Activated naive CD4-positive, alpha-beta T cell treated with anti-CD3 and anti-CD28 coated beads, Interleukin-2, amount 50 U/mL, for 16 hours (primary cell): ENCODE measurements around the gene PLEKHM3.
"Not testable (repeated sequence)": the region's sequence is repeated elsewhere in the genome, so short reads cannot be mapped to it uniquely, and the experiment has no call there.

Source experiments
- DNase-seq: peaks from one replicate; pipeline ENCODE4 v3.0.0-alpha.2; 2020

The PLEKHM3 gene

DNA sequence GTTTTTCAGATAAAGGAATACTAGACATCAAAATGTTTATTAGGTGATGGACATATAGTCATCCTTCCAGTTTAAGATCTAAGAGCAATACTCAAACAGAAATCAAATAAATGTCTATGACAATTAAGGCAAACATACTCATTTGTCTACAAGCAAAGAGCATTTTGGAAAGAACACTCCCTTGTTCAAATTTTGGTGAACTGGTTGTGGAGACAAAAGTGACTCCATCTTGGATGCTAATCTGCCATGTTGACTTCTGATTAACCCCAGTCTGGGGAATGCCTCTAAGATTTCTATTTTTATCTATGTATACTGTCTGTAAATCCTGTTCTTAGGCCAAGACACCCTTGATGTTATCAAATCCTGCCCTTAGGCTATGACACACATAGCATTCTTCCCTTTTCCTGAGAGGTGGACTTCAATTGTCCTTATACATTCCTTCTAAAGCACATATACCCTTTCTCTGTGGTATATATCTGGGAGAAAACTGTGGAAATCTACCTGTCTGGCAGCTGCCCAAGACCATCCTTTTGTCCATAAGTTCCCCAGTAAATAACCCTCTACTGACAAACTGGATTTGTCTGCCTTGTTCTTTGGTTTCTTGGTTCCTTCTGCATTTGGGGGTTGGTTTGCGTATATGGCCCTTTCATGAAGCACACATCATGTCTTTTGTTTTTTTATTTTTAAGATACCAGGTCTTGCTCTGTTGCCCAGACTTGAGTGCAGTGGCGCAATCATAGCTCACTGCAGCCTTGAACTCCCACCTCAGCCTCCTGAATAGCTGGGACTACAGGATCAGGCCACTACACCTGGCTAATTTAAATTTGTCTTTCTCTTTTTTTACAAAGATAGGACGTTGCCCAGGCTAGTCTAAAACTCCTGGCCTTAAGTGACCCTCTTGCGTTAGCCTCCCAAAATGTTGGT, 12.5 kb upstream of the PLEKHM3 start:
- no peak for DNase-seq

DNA sequence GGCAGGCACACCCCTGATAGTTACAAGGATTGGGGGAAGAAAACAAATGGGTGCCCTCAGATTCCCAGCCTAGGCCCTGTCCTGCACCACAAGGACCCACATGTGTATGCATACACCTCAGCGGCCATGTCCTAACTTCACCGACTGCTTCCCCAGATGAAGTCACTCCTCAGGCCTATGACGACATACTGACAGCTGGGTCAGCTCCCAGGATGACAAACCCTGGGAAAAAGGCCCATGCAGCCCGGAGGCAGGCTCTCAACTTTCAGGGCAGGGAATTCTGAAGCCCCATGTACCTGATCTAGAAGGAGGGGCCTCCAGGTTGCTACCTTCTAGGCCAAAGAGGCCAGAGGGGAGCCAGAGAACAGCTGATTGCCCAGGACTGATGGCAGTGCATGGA, 11.0 kb upstream of the PLEKHM3 start:
- no peak for DNase-seq

DNA sequence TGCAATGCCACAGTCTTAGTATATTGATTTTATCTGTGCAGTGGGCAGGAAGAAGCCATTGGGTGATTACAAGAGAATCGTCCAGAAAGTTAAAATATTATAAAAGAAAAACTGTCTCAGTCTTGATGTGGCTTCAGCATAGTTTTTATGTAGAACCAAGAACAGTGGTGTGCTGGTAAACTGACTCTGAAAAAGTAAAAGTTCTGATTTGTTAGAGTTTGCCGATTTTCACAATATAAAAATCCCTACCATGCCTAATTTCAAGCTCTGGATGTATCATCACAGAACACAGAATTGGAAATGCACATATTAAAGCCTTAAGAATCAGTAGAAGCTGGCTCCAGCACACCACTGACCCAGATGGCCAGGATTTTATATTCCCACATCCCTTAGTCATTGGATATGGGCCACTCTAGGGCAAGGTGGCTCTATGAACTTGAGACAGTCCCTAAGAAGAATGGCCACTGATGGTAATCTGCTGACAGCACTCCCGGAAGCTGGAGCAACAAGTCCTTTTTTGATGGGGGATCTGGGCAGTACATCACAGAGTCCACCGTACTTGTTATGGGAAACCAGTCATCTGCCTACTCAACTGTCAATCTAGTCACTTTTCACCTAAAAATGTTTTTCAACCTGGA, 9.3 kb upstream of the PLEKHM3 start:
- DNase-seq = no peak

DNA sequence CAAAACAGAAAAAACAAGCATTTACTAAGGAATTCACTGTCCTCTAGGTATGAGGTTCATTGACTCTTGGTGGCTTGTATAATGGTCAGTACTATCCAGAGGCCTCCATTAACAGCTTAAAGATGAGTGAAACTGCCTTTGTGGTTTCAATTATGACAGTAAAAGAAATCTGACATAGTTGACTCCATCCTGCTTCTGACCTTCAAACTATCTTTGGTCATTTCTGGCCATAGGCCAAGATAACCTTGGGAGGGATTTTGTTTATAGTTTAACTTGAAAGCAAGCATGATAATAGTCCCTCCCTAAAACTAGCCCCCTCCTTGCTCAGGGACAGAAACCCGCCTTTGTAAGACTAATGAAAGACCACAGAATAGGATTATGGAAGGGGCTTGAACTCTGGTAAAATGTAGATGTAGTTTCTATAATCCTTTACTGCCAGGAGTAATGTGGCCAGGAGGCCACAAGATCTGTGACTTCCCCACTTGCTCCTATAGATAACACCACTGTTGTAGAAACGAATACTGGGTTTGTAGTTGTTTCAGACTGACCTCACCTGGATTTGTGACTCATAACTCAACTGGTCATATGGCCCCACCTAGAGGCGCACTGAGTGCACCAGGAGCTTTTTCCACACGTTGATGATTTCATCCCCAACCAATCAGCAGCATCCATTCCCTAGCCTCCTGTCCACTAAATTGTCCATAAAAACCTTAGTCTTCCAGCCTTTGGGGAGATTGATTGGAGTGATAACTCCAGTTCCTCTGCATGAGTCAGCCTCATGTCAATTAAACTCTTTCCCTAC, 8.6 kb upstream of the PLEKHM3 start:
- DNase-seq = no peak

DNA sequence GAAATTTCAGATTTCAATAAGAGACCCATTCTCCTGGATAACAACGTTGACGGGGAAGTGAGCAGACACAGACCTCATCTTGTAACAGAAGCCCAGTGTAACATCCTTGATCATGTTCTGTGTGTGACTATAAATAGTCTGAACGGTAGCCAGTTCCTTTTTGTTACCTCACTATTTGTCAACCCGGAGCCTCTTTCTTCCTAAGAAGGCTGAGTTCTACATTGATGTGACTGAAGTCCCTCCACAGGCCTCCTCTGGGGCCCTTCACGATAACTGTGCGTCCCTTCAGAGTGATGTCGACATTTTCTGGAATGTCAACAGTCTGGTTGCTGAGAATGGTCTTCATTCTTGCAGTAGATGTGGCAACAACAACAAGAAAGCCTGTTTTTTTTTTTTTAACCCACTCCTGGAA, 6.3 kb upstream of the PLEKHM3 start:
- no peak for DNase-seq

DNA sequence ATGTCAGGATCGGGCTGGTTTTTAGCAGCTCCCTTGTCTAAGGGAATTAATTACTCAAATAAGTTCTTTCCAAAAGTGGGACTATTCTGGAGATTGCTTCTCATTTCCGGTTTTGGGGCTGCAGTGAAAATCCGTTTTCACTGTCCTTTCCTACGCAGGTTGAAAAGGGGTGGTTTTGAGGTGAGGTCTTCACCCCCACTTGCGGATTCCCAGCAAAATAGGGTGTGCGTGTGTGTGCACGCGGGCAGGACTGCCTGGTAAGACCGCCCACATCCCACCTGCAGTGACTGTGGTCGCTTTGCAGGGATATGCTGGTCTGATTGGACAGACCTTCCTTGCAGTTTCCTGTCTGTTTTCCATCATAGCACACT, 472 bp upstream of the PLEKHM3 start:
- peak; percentile 44 for DNase-seq

DNA sequence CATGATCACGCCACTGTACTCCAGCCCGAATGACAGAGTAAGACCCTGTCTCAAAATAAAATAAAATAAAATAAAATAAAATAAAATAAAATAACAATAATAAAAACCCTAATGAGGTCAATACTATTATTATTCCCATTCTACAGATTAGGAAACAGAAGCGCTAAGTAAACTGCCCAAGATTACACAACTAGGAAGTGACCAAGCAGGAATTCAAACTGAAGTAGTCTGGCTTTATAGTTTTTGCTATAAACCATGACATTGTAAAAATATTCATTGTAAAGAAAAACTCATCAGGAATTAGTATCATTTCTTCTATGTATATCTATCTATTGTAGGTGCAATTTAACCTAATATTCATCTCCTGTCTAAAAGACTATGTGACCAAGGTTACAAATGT, 1.2 kb downstream of the PLEKHM3 start:
- DNase-seq = no peak

DNA sequence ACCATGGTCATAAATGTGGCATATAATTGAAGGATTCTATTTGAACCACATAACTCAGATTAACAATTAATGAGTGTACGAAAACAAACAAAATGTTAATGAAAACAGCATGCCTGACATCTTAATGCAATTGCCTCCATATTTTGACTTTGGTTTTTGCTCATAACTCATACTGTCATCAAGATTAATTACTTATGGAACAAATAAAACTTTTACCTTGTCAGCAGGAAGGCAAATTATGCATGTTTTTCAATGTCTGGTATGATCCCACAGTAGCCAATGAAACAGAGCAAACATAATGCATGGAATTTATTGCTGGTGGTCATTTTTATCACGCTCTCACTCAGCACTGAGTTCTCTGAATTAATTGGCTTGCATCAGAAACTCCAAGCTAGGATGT, 5.1 kb downstream of the PLEKHM3 start:
- DNase-seq = no peak

DNA sequence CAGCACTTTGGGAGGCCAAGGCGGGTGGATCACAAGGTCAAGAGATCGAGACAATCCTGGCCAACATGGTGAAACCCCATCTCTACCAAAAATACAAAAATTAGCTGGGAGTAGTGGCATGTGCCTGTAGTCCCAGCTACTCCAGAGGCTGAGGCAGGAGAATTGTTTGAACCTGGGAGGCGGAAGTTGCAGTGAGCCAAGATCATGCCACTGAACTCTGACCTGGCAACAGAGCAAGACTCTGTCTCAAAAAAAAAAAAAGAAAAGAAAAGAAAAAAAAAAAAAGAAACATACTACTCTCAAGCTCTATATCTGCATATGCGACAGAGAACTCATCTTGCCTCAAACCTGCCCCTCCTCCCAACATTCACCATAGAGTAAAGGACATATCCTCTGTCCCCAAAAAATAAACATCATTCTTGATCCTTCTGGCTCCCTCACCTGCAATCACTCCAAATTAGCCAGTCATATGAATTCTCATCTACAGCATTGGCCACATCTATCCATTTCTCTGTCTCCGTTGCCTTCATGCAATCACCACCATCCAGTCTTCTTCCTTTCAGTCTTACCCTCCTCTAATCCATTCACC, 7.1 kb downstream of the PLEKHM3 start:
- DNase-seq = not testable (repeated sequence)

DNA sequence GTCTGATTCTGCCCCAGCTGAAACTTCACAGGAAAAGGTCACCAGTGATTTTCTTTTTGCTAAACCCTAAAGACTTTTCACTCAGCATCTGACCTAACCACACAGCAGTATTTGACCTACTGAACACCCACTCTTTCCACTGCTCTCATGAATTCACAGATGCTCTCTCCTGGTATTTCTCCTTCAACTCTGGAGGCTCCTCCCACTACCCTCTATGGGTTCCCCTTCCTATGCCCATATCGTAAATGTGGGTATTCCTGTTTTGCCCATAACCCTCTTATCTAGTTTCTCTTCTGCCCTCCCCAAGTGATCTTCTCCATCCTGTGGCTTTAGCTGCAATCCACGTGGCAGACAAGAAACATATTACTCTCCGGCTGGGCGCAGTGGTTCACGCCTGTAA, 7.6 kb downstream of the PLEKHM3 start:
- no peak for DNase-seq

DNA sequence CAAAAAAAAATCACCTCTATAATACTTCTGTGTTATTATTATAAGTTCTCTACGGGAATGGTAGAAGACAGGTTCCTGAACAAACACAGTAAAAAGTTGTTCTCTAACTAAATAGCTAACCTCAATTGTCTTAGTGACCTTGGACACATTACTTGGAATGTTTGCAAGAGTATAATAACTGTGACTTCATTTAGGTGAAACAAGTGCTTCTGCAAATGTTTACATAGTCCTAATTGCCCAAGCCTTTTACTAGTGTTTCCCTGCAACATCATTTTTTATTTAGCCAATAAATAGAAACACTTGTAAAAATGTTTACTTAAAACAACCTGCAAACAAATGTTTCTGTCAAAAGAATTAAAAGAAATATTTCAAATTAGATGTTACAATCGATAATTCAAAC, 9.9 kb downstream of the PLEKHM3 start:
- DNase-seq = no peak

DNA sequence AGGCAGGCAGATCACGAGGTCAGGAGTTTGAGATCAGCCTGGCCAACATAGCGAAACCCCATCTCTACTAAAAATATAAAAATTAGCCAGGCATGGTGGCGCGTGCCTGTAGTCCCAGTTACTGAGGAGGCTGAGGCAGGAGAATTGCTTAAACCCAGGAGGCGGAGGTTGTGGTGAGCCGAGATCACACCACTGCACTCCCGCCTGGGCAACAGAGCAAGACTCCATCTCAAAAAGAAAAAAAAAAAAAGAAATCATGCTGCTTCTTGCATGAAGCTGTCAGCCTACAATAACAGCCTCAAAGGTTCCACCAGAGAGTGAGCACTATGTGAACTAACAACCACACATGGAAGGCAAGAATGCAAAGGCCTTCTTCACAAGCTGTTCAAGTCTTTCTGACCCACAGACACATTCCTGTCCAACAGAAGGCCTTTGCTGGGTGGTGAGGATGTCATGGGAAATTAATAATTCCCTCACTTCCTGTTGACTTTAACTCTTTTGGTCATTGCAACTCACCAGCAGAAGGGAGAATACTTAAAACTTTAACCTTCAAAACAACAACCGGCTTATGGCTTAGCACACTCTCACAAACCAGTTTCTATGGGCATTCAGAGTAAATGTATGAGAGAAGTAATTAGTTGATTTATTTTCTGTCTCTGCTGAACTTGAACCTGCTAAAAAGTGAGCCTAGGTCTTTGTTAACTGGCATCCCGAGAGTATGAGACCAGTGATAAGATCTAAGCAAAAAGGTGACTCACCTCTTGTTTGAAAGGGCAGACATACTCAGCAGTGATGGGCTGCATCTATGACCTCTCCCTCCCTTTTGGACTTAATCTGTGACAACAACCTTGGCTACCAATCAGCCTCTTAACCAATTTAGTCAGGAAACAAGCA, 11.8 kb downstream of the PLEKHM3 start:
- DNase-seq = no peak

DNA sequence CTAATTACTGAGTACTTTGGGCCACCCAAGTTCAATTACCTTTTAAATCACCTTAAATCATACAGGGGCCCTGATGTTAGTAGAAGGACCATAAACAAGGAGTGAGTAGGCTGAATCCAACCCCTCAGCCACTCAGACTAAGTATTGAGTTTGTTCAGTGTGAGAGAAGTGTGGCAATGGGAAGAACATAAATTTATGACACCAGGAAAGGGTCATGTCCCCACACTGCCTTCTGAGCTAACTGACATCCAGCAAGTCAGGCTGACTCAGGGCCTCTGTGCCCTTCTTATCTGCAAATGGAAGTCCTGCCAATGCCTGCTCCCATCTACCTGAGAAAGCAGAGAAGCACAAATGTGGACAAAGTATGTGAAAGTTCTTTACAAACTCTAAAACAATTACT, 12.9 kb downstream of the PLEKHM3 start:
- no peak for DNase-seq

DNA sequence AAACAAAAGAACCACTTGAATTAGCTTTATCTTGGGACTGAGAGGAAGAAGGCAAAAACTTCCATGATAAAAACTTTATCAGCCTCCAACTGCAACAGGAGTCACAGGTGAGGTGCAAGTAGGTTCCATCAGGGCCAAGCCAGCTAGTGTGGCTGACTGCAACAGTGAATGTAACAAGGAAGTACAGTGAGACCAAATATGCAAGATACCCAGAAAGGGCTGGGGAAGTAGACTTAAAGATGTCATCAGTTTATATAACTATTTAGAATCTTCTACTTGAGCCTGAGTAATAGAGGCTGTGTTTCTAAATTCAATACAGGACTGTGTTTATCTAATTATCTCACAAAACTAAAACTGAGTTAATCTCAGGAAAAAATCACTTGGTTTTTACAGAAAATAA, 14.8 kb downstream of the PLEKHM3 start:
- DNase-seq = no peak

DNA sequence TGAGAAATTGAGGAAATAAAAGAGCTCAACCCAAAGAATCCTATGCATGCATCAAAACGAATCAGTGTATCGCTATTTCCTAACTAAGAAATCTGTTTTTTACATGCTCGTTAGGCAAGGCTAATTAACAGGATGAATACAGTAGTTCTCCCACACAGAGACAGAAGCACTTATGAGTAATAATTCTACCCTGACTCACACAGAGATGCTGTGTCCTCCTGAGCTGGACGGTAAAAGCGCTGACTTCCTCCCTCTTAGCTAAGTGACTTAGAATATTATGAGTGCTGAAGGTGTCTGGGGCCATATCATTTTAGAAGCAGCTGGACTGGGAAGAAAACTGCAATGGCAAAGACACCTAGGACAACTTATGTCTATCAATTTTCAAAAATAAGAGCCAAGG, 18.5 kb downstream of the PLEKHM3 start:
- DNase-seq = no peak

DNA sequence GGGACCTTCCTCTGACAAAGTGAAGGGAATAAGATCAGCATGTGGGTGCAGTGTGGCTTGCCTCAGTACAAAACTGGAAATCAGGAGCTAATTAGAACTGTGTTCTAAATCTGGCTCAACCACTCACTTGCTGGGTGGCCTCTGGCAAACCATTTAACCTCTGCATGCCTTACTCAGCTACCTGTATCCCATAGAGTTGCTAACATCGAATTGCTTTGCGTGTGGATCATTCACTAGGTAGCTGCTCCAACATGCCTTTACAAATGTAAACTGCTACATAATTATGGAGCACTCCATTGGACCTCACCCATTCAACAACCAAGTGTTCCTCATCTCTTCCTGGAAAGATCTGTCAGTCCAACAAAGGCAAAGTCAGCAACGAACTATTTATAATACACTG, 19.0 kb downstream of the PLEKHM3 start:
- no peak for DNase-seq

DNA sequence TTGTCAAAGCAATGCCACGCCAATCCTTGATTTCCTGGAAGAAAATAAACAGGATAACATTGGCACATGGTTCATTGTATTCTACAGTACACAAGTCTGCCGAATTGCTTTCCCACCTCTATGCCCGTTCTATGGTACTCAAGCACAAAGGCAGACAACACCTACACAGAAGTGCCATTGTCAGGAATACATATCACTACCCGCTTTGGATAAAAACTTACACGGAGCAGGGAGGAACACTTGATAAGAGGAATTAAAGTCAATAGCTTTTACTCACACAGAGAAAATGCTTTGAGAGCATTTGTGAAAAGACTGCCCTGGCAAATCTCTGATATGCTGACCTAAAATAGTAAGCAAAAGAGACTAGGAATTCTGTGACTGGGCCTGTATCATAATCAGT, 23.4 kb downstream of the PLEKHM3 start:
- DNase-seq = no peak

DNA sequence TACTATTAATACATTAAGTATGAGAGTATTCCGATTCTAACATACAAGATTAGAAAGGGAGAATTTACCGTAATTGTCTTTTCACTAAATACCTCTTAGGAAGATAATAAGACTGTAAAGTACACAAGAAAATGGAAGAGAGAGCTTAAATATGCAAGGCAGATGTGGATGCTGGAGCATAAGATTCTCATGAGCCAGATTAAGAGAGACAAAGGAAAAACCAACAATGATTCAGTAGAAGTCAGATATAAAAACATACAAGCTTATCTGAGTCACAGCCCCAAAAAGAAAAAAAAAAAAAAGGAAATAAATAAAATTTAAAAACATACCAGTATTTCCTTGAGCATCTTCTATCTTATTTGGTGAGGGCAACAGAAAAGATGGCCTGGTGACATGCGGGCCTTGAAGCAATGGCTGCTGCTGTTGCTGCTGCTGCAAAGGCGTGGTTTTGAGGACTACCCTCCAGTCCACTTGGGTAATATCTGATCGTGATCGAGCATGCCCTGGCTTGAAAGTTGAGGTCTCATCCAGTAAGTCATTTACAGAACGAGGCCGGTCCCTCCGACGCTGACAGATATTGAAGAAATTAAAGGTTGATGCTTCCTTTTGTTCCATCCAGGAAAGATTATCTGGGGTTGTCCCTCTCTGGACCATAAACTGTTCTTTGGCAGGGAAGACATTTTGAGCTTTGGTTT, 24.5 kb downstream of the PLEKHM3 start:
- DNase-seq = no peak

DNA sequence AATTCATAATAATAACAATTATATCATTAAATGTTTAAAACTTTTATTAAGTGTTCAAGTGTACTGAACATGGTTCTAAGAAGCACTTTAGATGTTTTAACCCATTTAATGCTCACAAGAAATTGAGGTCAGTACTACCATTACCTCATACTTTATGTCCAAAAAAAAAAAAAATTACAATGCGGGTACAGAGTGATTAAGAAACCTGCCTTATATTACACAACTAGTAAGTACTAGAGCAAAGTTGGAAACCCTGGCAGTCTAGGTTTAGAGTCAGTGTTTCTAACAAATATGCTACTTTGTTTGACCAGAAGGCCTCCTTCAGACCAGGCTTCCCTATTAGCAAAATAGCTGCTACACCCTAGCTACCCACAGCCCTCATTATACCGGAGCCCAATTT, 28.5 kb downstream of the PLEKHM3 start:
- no peak for DNase-seq

DNA sequence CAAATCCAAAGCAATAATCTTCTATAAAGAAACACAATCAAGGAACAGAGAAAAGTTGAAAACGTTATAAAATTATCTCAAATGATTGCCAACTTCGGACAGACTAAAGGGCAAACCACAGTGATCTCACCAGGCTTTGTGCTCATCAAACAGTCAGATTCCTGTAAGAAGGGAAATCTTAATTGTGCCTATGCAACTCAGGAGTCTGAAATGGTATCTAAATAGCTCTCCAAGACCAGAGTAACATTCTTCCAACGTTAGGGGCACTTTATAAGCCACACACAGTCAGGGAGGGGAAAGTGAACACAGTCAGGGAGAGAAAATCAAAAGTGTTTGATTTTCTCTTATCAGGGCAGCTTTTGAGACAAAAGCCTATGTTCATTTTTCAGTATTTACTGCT, 29.4 kb downstream of the PLEKHM3 start:
- no peak for DNase-seq

DNA sequence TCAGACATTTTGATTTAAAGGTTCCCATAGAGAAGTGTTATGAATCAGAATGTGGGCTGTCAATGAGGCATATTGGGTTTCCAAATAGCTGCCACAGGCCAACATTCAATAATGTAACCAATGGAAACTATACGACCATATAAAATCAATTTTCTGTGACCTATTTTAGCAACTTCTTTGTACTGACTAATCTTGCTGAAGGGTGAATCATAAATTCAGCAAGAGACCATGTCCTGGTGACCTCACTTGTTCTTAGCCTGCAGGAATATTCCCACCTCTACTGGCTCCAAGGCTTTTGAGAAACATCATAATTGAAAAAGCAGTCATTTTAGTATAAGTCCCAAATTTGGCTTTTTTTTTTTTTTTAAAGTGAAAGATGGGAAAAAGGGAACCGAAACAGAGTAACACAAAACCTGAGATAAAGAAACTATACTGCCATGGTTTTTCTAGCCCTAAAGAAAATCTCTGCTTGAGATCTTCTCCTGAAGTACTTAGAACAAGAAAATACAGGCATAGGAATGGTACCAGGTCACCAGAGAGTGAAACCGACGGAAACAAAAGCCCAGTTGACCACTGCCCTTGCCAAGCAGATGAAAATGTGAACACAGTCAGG, 32.1 kb downstream of the PLEKHM3 start:
- DNase-seq = no peak
